ENCODE results near the gene RAPGEF6.
"Not testable (repeated sequence)": the region's sequence is repeated elsewhere in the genome, so short reads cannot be mapped to it uniquely, and the experiment has no call there.

The RAPGEF6 gene

GRCh38 chr5:131505237-131505908, 129.7 kb downstream of the RAPGEF6 start:
- DNase-seq (ENCODE audit: low read depth in 2 of 2), result no peak

DNA sequence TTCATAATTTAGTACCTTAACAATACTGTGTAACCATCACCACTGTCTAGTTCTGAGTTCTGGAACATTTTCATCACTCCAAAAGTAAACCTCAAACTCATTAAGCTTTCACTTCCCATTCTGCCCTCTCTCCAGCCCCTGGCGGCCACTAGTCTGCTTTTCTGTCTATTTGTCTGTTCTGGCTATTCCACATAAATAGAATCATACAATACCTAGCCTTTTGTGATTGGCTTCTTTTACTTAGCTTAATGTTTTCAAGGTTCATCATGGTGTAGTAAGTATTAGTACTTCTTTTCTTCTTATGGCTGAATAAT, 138.7 kb downstream of the RAPGEF6 start:
- DNase-seq (ENCODE audit: low read depth in 2 of 2), result no peak

DNA sequence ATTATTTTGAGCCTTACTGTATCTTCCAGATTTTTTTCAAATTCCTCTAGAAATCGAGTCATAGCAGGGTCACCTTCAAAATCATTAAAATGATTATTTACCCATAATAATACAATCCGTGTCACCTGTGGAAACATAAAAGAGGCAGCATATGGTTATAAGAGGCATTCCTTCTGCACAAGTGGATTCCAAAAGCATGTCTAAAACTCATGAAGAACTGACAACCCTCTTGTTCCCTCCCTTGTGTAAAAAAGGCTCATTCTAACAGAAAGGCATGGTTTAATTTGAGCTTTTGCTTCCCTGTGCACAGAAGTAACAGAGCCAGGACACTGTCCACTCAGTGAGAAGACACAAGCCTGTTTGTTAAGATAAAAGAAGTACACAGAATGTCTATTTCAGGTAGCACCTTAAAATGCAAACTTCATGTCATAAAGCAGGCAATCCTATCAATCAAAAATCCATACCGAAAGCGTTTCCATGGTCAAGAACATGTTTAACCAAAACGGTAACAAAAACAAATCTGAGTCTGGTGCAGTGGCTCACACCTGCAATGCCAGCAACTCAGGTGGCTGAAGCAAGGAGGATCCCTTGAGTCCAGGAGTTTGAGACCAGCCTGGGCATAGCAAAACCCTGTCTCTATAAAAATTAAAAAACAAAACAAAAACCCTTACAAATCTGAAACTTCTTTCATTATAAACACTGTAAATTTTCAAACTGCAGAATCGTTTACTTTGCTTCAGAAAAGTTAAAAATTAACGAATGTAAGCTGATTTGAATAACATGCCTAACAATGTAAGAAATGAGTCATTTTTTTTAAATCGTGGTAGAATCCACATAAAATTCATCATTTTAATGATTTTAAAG, 139.3 kb downstream of the RAPGEF6 start:
- DNase-seq (ENCODE audit: low read depth in 2 of 2), result no peak

DNA sequence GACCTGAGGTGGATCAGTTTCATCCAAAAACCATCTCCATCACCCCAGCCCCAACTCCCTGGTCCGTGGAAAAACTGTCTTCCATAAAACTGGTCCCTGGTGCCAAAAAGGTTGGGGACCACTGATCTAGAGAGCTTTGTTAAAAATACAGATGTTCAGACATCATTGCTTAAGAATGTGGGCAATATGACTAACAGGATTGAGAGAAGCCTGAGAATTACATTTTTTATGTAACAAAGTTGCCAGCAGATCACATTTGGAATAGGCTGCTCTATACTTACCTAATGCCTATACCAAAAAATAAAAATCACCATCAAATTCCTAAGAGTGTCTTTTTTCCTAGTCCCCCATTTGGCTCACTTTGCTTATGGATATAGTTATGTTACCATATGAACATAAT, 143.3 kb downstream of the RAPGEF6 start:
- DNase-seq (ENCODE audit: low read depth in 2 of 2), result no peak

DNA sequence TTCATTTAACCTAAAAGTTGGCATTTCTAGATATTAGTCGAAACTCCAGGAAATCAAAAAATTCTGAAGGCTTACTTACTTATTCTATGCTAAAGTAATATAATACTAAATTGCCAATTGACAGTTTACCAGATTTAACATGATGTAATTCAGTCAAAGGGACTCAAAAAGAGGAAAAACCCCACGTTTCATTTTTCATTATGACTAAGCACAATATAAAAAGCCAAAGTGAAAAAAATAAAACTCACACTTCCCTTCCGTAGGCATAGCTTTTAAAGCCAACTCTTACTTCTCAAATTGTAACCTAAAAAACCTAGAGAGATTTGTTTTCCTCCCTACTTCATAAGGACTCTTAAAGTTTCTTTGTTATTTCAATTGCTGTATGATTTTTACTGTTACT, 146.6 kb downstream of the RAPGEF6 start:
- DNase-seq (ENCODE audit: low read depth in 2 of 2), result no peak

DNA sequence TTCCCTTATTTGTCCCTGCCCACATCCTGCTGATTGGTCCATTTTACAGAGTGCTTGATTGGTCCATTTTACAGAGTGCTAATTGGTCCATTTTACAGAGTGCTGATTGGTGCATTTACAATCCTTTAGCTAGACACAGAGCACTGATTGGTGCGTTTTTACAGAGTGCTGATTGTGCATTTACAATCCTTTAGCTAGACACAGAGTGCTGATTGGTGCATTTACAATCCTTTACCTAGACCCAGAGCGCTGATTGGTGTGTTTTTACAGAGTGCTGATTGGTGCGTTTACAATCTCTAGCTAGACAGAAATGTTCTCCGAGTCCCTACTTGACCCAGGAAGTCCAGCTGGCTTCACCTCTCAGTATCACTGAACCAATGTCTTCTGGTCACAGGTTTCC, 147.7 kb downstream of the RAPGEF6 start:
- DNase-seq (ENCODE audit: low read depth in 2 of 2), result not testable (repeated sequence)

DNA sequence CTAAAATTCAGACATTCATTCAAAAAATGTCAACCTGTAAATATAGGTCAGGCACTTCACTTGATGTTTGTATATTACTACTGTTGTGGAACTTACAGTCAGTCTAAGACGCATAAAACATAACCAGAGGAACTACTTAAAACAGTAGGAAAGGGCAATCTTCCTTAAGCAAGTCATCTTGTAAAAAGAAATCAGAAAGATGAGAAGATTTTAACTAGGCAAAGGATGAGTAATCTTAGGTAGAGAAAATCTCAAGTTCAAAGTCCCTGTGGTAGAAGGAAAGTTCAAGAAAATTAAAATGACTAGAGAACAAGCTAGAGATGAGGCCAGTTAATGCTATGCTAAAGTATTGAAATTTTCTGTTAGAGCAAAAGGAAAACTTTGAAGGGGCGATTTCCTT, 152.4 kb downstream of the RAPGEF6 start:
- DNase-seq (ENCODE audit: low read depth in 2 of 2), result no peak

DNA sequence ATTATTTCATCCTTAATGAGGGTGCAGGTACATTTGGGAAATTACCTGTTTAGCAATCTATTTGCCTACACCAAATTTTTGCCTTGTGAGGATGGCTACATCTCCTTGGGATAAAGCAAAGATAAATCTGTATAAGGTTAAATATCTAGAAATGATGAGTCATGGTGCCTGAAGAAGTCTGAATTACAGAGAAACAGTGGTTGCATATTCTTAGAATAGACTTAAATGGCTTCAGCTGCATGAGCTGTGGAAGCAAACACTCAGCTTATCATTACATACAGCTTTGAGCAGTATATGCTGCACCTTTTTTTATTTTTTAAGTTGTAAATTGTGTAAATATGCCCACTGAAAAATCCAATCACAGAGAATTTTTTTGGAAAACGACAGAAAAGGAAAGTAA, 153.5 kb downstream of the RAPGEF6 start:
- no peak for DNase-seq (ENCODE audit: low read depth in 2 of 2)

DNA sequence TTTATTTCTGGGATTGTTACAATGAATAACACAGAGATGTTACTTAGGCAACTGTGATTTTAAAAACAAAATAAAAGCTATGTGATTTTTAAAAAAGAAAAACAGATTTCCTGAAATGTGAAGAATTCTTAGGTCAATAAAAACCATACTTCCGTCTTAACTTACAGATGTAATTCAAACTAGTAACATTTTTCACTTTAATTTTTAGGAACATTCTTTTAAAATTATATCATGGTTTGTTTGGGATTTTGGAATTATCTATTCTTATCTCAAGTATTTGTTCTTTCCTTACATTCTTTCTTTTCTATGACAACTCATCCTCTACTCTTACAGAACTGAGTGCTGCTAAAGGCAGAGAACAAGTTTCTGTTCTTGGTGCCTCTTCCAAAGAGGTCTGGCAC, 159.5 kb downstream of the RAPGEF6 start:
- no peak for DNase-seq (ENCODE audit: low read depth in 2 of 2)

GRCh38 chr5:131473731-131474130, 161.3 kb downstream of the RAPGEF6 start:
- no peak for DNase-seq (ENCODE audit: low read depth in 2 of 2)

- no peak for DNase-seq (ENCODE audit: low read depth in 2 of 2)
These were observed 168.8 kb downstream of the RAPGEF6 start for GRCh38 chr5:131466171-131466766.

GRCh38 chr5:131463656-131464055, 171.4 kb downstream of the RAPGEF6 start:
- DNase-seq (ENCODE audit: low read depth in 2 of 2), result no peak

DNA sequence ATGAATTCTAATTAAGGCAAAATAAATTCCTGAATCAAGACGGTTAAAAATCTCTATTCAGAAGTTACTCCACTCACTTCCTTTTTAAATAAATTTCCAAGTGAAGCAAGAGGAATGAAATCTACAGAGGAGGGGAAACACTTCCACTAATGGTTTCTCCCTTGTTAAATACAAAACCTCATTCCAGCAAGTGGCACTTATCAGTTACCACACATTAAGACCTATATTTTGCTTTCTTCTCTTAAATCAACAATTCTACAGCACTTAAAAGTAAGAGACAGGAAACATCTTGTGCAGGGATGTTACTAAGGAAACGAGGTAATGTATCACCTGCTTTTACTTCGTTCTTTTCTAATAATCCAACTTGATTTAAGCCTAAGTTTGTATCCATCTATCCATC, 172.6 kb downstream of the RAPGEF6 start:
- DNase-seq (ENCODE audit: low read depth in 2 of 2), result no peak

- DNase-seq (ENCODE audit: low read depth in 2 of 2), result no peak
These were observed 173.3 kb downstream of the RAPGEF6 start for GRCh38 chr5:131461742-131462141.

GRCh38 chr5:131460867-131461572, 174.0 kb downstream of the RAPGEF6 start:
- no peak for DNase-seq (ENCODE audit: low read depth in 2 of 2)

DNA sequence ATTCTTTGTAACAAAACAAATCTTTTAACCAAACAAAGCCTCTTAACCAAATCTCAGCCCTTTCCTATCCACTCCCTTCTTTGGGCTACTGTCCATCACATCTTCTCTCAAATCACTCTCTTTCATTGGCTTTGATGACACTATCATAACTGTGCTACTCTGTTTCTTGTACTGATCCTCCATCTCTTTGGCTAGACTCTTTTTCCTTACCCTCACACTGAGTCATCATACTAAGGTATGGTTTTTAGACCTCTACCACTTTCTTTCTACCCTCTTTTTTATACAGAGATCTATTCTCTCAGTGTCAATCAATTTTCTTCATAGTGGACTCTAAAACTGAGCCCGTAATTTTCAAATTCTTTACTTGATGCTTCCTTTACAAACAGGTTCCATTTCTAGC, 174.9 kb downstream of the RAPGEF6 start:
- DNase-seq (ENCODE audit: low read depth in 2 of 2), result no peak

GRCh38 chr5:131459216-131459615, 175.8 kb downstream of the RAPGEF6 start:
- DNase-seq (ENCODE audit: low read depth in 2 of 2), result no peak

DNA sequence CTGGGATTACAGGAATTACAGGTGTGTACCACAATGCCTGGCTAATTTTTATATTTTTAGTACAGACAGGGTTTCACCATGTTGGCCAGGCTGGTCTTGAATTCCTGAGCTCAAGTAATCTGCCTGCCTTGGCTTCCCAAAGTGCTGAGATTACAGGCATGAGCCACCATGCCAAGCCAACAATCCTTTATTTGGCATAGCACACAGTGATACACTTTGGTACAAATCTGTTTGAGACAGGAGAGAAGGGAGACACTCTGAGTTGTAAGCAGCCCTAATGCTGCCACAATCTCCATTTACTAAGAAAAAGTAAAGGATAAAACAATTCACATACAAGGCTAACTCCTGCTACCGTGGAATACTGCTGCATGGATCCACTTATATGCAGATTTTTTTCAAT, 177.8 kb downstream of the RAPGEF6 start:
- DNase-seq (ENCODE audit: low read depth in 2 of 2), result no peak

DNA sequence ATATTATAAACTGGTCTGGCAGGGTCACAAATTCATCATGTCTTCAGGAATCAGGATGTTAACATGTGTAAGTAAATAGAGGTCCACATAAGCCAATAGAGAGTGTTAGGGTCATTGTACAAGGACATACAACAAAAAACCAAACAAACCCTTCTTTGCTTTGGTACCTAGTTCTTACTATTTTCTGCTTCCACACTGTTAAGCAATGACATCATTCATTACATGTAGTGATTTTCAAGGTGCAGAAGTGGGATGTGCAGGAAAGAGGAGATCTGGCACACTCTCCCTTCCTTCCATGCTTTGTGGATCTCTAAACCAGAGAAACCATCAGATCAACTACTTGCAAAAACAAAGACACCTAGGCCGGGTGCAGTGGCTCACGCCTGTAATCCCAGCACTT, 184.1 kb downstream of the RAPGEF6 start:
- no peak for DNase-seq (ENCODE audit: low read depth in 2 of 2)

GRCh38 chr5:131441184-131441583, 193.8 kb downstream of the RAPGEF6 start:
- no peak for DNase-seq (ENCODE audit: low read depth in 2 of 2)

- no peak for DNase-seq (ENCODE audit: low read depth in 2 of 2)
These were observed 198.9 kb downstream of the RAPGEF6 start for GRCh38 chr5:131436081-131436480.

- no peak for DNase-seq (ENCODE audit: low read depth in 2 of 2)
These were observed 201.9 kb downstream of the RAPGEF6 start for GRCh38 chr5:131433109-131433508.
